ENCODE measurements around the gene PARD3.
"Not testable (repeated sequence)": the region's sequence is repeated elsewhere in the genome, so short reads cannot be mapped to it uniquely, and the experiment has no call there.

Gene PARD3

GRCh38 chr10:34702093-34702937 is 112.8 kb downstream of the PARD3 start:
- DNase-seq (ENCODE audit: low read depth), result no peak
- TF ChIP-seq CTCF (conservative IDR thresholded peaks at IDR 0.05; ENCODE audit: control insufficient read depth, insufficient read depth, low read depth, low read length), result no peak
- no peak overlapping the region for H3K4me3 ChIP-seq (ENCODE audit: control insufficient read depth, low read depth, low read length)

GRCh38 chr10:34701194-34701593 is 113.9 kb downstream of the PARD3 start:
- TF ChIP-seq CTCF (conservative IDR thresholded peaks at IDR 0.05; ENCODE audit: control insufficient read depth, insufficient read depth, low read depth, low read length), result no peak
- no peak overlapping the region for H3K4me3 ChIP-seq (ENCODE audit: control insufficient read depth, low read depth, low read length)
- no peak for DNase-seq (ENCODE audit: low read depth)

DNA sequence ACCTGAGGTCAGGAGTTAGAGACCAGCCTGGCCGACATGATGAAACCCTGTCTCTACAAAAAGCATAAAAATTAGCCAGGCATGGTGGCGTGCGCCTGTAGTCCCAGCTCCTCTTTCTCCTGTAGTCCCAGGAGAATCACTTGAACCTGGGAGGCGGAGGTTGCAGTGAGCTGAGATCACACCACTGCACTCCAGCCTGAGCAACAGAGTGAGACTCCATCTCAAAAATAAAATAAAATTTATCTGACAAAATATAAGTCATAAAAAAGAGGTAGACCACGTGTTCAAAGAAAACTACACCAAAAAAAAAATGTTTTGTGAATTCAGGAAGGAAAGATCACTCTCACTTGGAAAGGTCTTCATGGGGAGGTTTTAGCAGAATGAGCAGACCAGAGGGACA is 114.3 kb downstream of the PARD3 start:
- DNase-seq (ENCODE audit: low read depth); H3K4me3 ChIP-seq (ENCODE audit: control insufficient read depth, low read depth, low read length): not testable (repeated sequence)

DNA sequence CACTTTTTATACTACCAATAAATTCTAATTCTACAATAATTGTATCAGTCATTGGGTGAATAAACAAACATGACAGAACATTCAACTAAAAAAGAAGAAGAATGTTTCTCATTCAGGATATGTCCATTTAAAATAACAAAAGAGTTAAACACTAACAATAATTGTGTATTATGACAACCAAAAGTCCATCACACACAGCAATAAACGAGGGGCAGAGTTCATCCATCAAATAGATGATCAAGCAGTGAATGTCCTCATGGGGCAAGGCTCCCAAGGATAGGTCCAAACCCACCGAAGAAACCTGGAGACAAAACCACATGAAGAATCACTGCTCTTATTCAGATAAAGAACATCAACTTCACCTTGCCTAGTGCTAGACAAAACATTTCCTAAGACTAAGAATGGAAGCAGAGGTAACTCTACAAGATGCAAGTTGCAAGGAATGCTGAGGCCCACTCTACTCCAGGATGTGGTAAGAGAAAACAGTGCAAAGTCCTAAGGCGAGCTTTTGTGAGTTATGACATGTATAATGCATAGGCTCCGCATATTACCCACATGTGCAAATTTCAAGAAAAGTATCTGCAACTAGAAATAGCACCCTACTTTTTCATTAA is 115.1 kb downstream of the PARD3 start:
- no peak overlapping the region for H3K4me3 ChIP-seq (ENCODE audit: control insufficient read depth, low read depth, low read length)
- no peak for DNase-seq (ENCODE audit: low read depth)
- TF ChIP-seq CTCF (conservative IDR thresholded peaks at IDR 0.05; ENCODE audit: control insufficient read depth, insufficient read depth, low read depth, low read length), result no peak

GRCh38 chr10:34698979-34699378 is 116.1 kb downstream of the PARD3 start:
- H3K4me3 ChIP-seq (ENCODE audit: control insufficient read depth, low read depth, low read length), result no peak overlapping the region
- peak; percentile 53 for DNase-seq (ENCODE audit: low read depth)
- TF ChIP-seq CTCF (conservative IDR thresholded peaks at IDR 0.05; ENCODE audit: control insufficient read depth, insufficient read depth, low read depth, low read length), result no peak

DNA sequence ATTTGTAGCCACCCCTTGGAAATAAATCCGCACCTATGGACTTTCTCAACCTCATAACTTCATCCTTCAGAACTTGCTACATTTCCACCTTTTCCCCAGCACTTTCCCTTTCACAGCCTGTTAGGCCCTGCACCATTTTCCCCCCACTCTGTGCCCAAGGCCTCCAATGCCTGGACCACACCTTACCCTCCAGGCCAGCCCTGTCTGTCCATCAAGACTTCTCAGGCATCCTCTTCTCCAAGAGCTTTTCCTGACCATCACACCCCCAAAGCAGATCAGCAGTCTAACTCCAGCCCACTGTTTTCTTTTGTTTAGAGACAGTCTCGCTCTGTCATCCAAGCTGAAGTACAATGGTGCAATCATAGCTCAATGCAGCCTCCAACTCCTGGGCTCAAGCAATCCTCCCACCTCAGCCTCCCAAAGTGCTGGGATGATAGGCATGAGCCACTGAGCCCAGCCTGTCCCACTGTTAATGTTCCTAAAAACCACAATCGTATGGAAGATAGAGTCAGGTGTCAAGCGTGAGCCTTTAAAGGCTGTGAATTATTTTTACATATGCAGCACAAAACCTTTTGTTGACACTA is 116.8 kb downstream of the PARD3 start:
- no peak overlapping the region for H3K4me3 ChIP-seq (ENCODE audit: control insufficient read depth, low read depth, low read length)
- TF ChIP-seq CTCF (conservative IDR thresholded peaks at IDR 0.05; ENCODE audit: control insufficient read depth, insufficient read depth, low read depth, low read length), result no peak
- no peak for DNase-seq (ENCODE audit: low read depth)

Measured in fibroblast of mammary gland (primary cell).